Tibial nerve (tissue), 4 donors: ENCODE measurements around the gene TM2D3.
A peak's percentile ranks its signal among the peaks of the same experiment; 100 is the strongest.

Source experiments
- CTCF ChIP-seq, 5 experiments: fragments of 200-600 bp in 3 of 5; fragments of 450-650 bp in 2 of 5; sonication (generic) in 3 of 5; IDR thresholded peaks; one replicate each; pipeline ENCODE4 v1.5.1; 2016 to 2019; ENCODE audit warnings: antibody characterized with exemption in 5 of 5, mild to moderate bottlenecking in 3 of 5, moderate library complexity in 2 of 5
- EP300 ChIP-seq, 2 donors: sonication (generic); formaldehyde crosslinking; IDR thresholded peaks; one replicate each; pipeline ENCODE4 v1.6.1; 2017; ENCODE audit warnings: antibody characterized with exemption in 2 of 2, mild to moderate bottlenecking in 1 of 2

GRCh38 chr15:101641129-101641764, 10.9 kb downstream of the TM2D3 start:
- TF ChIP-seq EP300 (IDR thresholded peaks at IDR 0.05), result peak in 1 of 2 donors; percentile 51
- peak; percentile 87 to 93 (median 92) for TF ChIP-seq CTCF (IDR thresholded peaks at IDR 0.05)
